ENCODE data around the gene PRR16. TPM values are rescaled to one million over a fixed set of nuclear protein-coding genes. Genes with fewer than 3 reads are reported as not detected.

PRR16 gene
- total and polyA plus RNA-seq, 2 of the 13 experiments (the other 11 are each of a cell fraction or from before 2014, with no cell fraction given), result not detected

DNA sequence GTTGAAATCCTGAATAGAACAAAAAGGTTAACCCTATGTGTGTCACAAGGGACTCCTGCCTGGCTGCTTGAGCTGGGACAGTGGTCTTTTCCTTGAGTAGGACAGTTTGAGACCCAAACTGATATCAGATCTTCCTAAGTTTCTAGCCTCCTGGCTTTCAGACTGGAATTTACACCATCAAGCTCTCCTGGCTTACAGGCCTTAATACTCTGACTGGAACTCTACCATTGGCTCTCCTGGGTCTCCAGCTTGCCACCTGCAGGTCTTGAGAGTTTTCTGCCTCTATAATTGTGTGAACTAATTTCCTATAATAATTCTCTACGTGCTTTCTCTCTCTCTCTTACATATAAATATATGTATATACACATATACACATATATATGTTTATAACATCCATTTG, 112.5 kb downstream of the PRR16 start:
- Histone ChIP-seq H3K27me3 (ENCODE audit: control insufficient read depth in 1 of 2, insufficient read depth in 2 of 2, low read length in 2 of 2) (no peaks in the 10 kb centered on the region), H3K4me1 (ENCODE audit: insufficient read depth, low read length) (no peaks in the 10 kb centered on the region), H3K9me3 (ENCODE audit: low read length) (peaks cover 5% of the 10 kb centered on the region; the same call in 1 of the 2 replicates), H3K79me2 (ENCODE audit: insufficient read depth, low read length) (no peaks in the 10 kb centered on the region), H3K36me3 (replicated peaks in 1 of 2; ENCODE audit: control insufficient read depth in 1 of 2, insufficient read depth in 2 of 2, low read length in 2 of 2) (no peaks in the 10 kb centered on the region), H4K20me1 (ENCODE audit: insufficient read depth, low read length) (no peaks in the 10 kb centered on the region), H2AFZ (ENCODE audit: low read length) (no peak overlapping the region), H3K27ac (ENCODE audit: extremely low read length, insufficient read depth, low read length) (no peak overlapping the region), H3K4me3 (replicated peaks in 1 of 3; ENCODE audit: insufficient read depth in 1 of 3, low read depth in 2 of 3, low read length in 3 of 3) (no peak overlapping the region), H3K4me2 (ENCODE audit: low read depth, low read length) (no peak overlapping the region), H3K9ac (ENCODE audit: insufficient read depth, low read depth, low read length) (no peak overlapping the region)
- in situ Hi-C loops (cut with HindIII; ENCODE audit: extremely low pct_ligation_motif_present, low pct_unique_long_range_greater_than_20kb), result no loop called here
- no peak for TF ChIP-seq GATAD1 (CRISPR knock-in tag; IDR thresholded peaks at IDR 0.05)
- no peak for TF ChIP-seq ARHGAP35 (CRISPR knock-in tag; IDR thresholded peaks at IDR 0.05; ENCODE audit: borderline replicate concordance)
- no peak for TF ChIP-seq MAFG (CRISPR knock-in tag; IDR thresholded peaks at IDR 0.05)
- no peak for TF ChIP-seq NR3C1 (CRISPR knock-in tag; IDR thresholded peaks at IDR 0.05)
- TF ChIP-seq, protein P1, sequence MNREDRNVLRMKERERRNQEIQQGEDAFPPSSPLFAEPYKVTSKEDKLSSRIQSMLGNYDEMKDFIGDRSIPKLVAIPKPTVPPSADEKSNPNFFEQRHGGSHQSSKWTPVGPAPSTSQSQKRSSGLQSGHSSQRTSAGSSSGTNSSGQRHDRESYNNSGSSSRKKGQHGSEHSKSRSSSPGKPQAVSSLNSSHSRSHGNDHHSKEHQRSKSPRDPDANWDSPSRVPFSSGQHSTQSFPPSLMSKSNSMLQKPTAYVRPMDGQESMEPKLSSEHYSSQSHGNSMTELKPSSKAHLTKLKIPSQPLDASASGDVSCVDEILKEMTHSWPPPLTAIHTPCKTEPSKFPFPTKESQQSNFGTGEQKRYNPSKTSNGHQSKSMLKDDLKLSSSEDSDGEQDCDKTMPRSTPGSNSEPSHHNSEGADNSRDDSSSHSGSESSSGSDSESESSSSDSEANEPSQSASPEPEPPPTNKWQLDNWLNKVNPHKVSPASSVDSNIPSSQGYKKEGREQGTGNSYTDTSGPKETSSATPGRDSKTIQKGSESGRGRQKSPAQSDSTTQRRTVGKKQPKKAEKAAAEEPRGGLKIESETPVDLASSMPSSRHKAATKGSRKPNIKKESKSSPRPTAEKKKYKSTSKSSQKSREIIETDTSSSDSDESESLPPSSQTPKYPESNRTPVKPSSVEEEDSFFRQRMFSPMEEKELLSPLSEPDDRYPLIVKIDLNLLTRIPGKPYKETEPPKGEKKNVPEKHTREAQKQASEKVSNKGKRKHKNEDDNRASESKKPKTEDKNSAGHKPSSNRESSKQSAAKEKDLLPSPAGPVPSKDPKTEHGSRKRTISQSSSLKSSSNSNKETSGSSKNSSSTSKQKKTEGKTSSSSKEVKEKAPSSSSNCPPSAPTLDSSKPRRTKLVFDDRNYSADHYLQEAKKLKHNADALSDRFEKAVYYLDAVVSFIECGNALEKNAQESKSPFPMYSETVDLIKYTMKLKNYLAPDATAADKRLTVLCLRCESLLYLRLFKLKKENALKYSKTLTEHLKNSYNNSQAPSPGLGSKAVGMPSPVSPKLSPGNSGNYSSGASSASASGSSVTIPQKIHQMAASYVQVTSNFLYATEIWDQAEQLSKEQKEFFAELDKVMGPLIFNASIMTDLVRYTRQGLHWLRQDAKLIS (CRISPR knock-in tag; IDR thresholded peaks at IDR 0.05), result no peak
- TF ChIP-seq, protein P2, sequence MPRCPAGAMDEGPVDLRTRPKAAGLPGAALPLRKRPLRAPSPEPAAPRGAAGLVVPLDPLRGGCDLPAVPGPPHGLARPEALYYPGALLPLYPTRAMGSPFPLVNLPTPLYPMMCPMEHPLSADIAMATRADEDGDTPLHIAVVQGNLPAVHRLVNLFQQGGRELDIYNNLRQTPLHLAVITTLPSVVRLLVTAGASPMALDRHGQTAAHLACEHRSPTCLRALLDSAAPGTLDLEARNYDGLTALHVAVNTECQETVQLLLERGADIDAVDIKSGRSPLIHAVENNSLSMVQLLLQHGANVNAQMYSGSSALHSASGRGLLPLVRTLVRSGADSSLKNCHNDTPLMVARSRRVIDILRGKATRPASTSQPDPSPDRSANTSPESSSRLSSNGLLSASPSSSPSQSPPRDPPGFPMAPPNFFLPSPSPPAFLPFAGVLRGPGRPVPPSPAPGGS (CRISPR knock-in tag; IDR thresholded peaks at IDR 0.05), result no peak
- POLR2A ChIA-PET, result no interaction called here
- WGBS (ENCODE audit: low lambda C conversion rate), result 0% methylated on average over 1 of the region's 1 CpG
- DNase-seq (ENCODE audit: low spot score) (no peak), ATAC-seq (no peak), FAIRE-seq (no peak)
- CTCF ChIA-PET (ENCODE audit: low intra/inter-chr PET ratio, low total read pairs), result no interaction called here
- intact Hi-C loops (cut with micrococcal nuclease; ENCODE audit: unreplicated experiment), result no loop called here
- no TSS peak for BruUV-seq (replicated peaks)
